Left lobe of liver (tissue), 2 donors: ENCODE results near the gene IER3IP1. TPM values are rescaled to one million over a fixed set of nuclear protein-coding genes. Genes with fewer than 3 reads are reported as not detected.
"Not testable (repeated sequence)": the region's sequence is repeated elsewhere in the genome, so short reads cannot be mapped to it uniquely, and the experiment has no call there.

Source experiments
- ATAC-seq: fragments of 200-7000 bp; cut with Tn5 transposase; one replicate; pipeline ENCODE4 v1.9.1; 2020; ENCODE audit warnings: mild to moderate bottlenecking, moderate library complexity
- DNase-seq: peaks from one replicate; pipeline ENCODE4 v3.0.0-alpha.2; 2020; ENCODE audit warnings: low spot score
- total RNA-seq: library from RNA; stranded (reverse); gene quantifications from one replicate; pipeline ENCODE4 v1.2.1, GENCODE V29; 2021
- donor health status: DM: no; HTN: no; CAD: no; lungs with moderate emphysema.
- donor health status: DM: no; HTN: yes; CAD: no.

IER3IP1 gene
- 4.5 TPM for total RNA-seq

- ATAC-seq (peak; percentile 98), DNase-seq (peak; percentile 94)
Observed at GRCh38 chr18:47175898-47176575, at the start of gene IER3IP1. Gene IER3IP1, minus strand, starts transcription at chr18:47176364. Its CDS starts 87 bp downstream, at chr18:47176277.

- ATAC-seq (peak; percentile 94), DNase-seq (no peak)
Observed at GRCh38 chr18:47215554-47216138, 39.5 kb upstream of the IER3IP1 start.

GRCh38 chr18:47209171-47209570, 33.0 kb upstream of the IER3IP1 start:
- no peak for DNase-seq
- no peak for ATAC-seq

- ATAC-seq (no peak), DNase-seq (no peak)
Observed at GRCh38 chr18:47206945-47207637, 30.9 kb upstream of the IER3IP1 start.

- no peak for DNase-seq
- ATAC-seq, result peak; percentile 90
Observed at GRCh38 chr18:47204908-47205522, 28.9 kb upstream of the IER3IP1 start.

GRCh38 chr18:47203626-47204464, 27.7 kb upstream of the IER3IP1 start:
- ATAC-seq, result no peak
- DNase-seq, result no peak

- not testable (repeated sequence) for DNase-seq, ATAC-seq
Observed at GRCh38 chr18:47195961-47196360, 19.8 kb upstream of the IER3IP1 start.

- ATAC-seq, result no peak
- no peak for DNase-seq
Observed at GRCh38 chr18:47191961-47192360, 15.8 kb upstream of the IER3IP1 start.

- DNase-seq (no peak), ATAC-seq (no peak)
Observed at GRCh38 chr18:47187721-47188120, 11.6 kb upstream of the IER3IP1 start.

GRCh38 chr18:47184419-47185050, 8.4 kb upstream of the IER3IP1 start:
- no peak for ATAC-seq
- DNase-seq, result no peak

- not testable (repeated sequence) for DNase-seq, ATAC-seq
Observed at GRCh38 chr18:47182156-47182555, 6.0 kb upstream of the IER3IP1 start.

- no peak for DNase-seq
- no peak for ATAC-seq
Observed at GRCh38 chr18:47180765-47181164, 4.6 kb upstream of the IER3IP1 start.

- DNase-seq, result no peak
- ATAC-seq, result no peak
Observed at GRCh38 chr18:47179520-47179919, 3.4 kb upstream of the IER3IP1 start.

- ATAC-seq (peak; percentile 29), DNase-seq (no peak)
Observed at GRCh38 chr18:47175283-47175897, 774 bp downstream of the IER3IP1 start.

GRCh38 chr18:47174545-47175116, 1.5 kb downstream of the IER3IP1 start:
- no peak for DNase-seq
- no peak for ATAC-seq

- DNase-seq (no peak), ATAC-seq (no peak)
Observed at GRCh38 chr18:47172476-47172875, 3.7 kb downstream of the IER3IP1 start.

- no peak for ATAC-seq
Observed at GRCh38 chr18:47168913-47169312, 7.3 kb downstream of the IER3IP1 start.

GRCh38 chr18:47168509-47168908, 7.7 kb downstream of the IER3IP1 start:
- DNase-seq, result no peak
- ATAC-seq, result no peak

More at GRCh38 chr18:47168913-47169312, 7.3 kb downstream of the IER3IP1 start:
- no peak for DNase-seq

- ATAC-seq, result no peak
- DNase-seq, result no peak
Observed at GRCh38 chr18:47166294-47166693, 9.9 kb downstream of the IER3IP1 start.
